Uterus (tissue), 4 donors: ENCODE results near the gene CARNS1. TPM values are rescaled to one million over a fixed set of nuclear protein-coding genes. Genes with fewer than 3 reads are reported as not detected.

Experiments used
- DNase-seq, 2 donors: peaks; one replicate each; pipeline ENCODE4 v3.0.0-alpha.2; 2019 to 2020
- H3K27ac ChIP-seq, 2 donors: fragments of 200-600 bp; sonication (generic); 1 replicate in 1 of 2; 2 replicates in 1 of 2; pipeline ENCODE4 v1.5.1; 2016 to 2018
- H3K27me3 ChIP-seq, 2 donors: fragments of 200-600 bp; sonication (generic); one replicate each; pipeline ENCODE4 v1.5.1; 2018 to 2019; ENCODE audit warnings: control low read depth in 1 of 2
- H3K36me3 ChIP-seq, 2 donors: fragments of 200-600 bp; sonication (generic); one replicate each; pipeline ENCODE4 v1.5.1; 2019; ENCODE audit warnings: control low read depth in 1 of 2
- H3K4me1 ChIP-seq, 2 donors: fragments of 200-600 bp; sonication (generic); one replicate each; pipeline ENCODE4 v1.5.1; 2018 to 2019; ENCODE audit warnings: control low read depth in 1 of 2
- H3K4me3 ChIP-seq, 2 donors: fragments of 200-600 bp; sonication (generic); 1 replicate in 1 of 2; 2 replicates in 1 of 2; pipeline ENCODE4 v1.5.1; 2018 to 2019; ENCODE audit warnings: mild to moderate bottlenecking in 1 of 2
- H3K9me3 ChIP-seq, 2 donors: fragments of 200-600 bp; sonication (generic); one replicate each; pipeline ENCODE4 v1.5.1; 2019; ENCODE audit warnings: control low read depth in 1 of 2
- CTCF ChIP-seq, 4 experiments: fragments of 200-600 bp in 2 of 4; fragments of 450-650 bp in 2 of 4; sonication (generic) in 2 of 4; IDR thresholded peaks; one replicate each; pipeline ENCODE4 v1.5.1; 2016 to 2019; ENCODE audit warnings: antibody characterized with exemption in 4 of 4, mild to moderate bottlenecking in 2 of 4, moderate library complexity in 1 of 4
- POLR2A ChIP-seq, 2 donors: fragments of 450-650 bp; IDR thresholded peaks; one replicate each; pipeline ENCODE4 v1.6.1; 2016; ENCODE audit warnings: antibody characterized with exemption in 2 of 2, mild to moderate bottlenecking in 1 of 2, moderate library complexity in 1 of 2
- intact Hi-C: fragments of 100-400 bp; cut with DNase I; formaldehyde crosslinking; loops from one replicate; pipeline ENCODE4 v1.15.1; 2023; ENCODE audit warnings: low total_unique reads
- total RNA-seq, 4 donors: library from RNA; depleted of rRNA in 3 of 4; stranded (reverse); fragments of >200 nt in 3 of 4; gene quantifications; one replicate each; pipeline versions ENCODE4 v1.1.0 to v1.2.4, GENCODE V29; 2014 to 2023
- donor health status: DM: yes; HTN: yes; CAD: no.

CARNS1 gene
- total RNA-seq, 4 donors from 2014 or later, result 0.76 to 3.3 TPM; not detected in 2

- TF ChIP-seq CTCF (IDR thresholded peaks at IDR 0.05) (no peak), POLR2A (IDR thresholded peaks at IDR 0.05) (no peak)
- no peaks in the 10 kb centered on the region for H3K4me1 ChIP-seq
- intact Hi-C loops, result no loop called here
- DNase-seq, result no peak
- no peaks in the 10 kb centered on the region for H3K27me3 ChIP-seq
- peak overlapping the region; percentile 82 to 86 for H3K27ac ChIP-seq
- no peaks in the 10 kb centered on the region for H3K9me3 ChIP-seq
- no peaks in the 10 kb centered on the region for H3K36me3 ChIP-seq
- peak overlapping the region; percentile 58 to 64 for H3K4me3 ChIP-seq
Observed at GRCh38 chr11:67429038-67429668, 13.7 kb downstream of the CARNS1 start.

- H3K36me3 ChIP-seq, result no peaks in the 10 kb centered on the region
- H3K4me3 ChIP-seq, result no peak overlapping the region
Observed at GRCh38 chr11:67429722-67430121, 14.2 kb downstream of the CARNS1 start.

GRCh38 chr11:67431346-67432249 is 16.1 kb downstream of the CARNS1 start:
- H3K4me3 ChIP-seq, result no peak overlapping the region
- H3K9me3 ChIP-seq, result no peaks in the 10 kb centered on the region
- H3K27ac ChIP-seq, result no peak overlapping the region
- intact Hi-C loops, result no loop called here
- H3K36me3 ChIP-seq, result no peaks in the 10 kb centered on the region
- no peak for TF ChIP-seq CTCF (IDR thresholded peaks at IDR 0.05)
- no peak for TF ChIP-seq POLR2A (IDR thresholded peaks at IDR 0.05)
- no peak for DNase-seq
- no peaks in the 10 kb centered on the region for H3K27me3 ChIP-seq
- H3K4me1 ChIP-seq, result peaks cover 0 to 4% of the 10 kb centered on the region in 2 donors

More at GRCh38 chr11:67429722-67430121, 14.2 kb downstream of the CARNS1 start:
- no peaks in the 10 kb centered on the region for H3K27me3 ChIP-seq
- no peak for DNase-seq
- H3K9me3 ChIP-seq, result no peaks in the 10 kb centered on the region
- no peak overlapping the region for H3K27ac ChIP-seq
- H3K4me1 ChIP-seq, result no peaks in the 10 kb centered on the region
- intact Hi-C loops, result no loop called here
- TF ChIP-seq POLR2A (IDR thresholded peaks at IDR 0.05) (no peak), CTCF (IDR thresholded peaks at IDR 0.05) (no peak)

GRCh38 chr11:67432655-67433349 is 17.3 kb downstream of the CARNS1 start:
- TF ChIP-seq POLR2A (IDR thresholded peaks at IDR 0.05) (no peak), CTCF (IDR thresholded peaks at IDR 0.05) (no peak)
- Histone ChIP-seq H3K27ac (no peak overlapping the region), H3K9me3 (no peaks in the 10 kb centered on the region), H3K4me3 (no peak overlapping the region), H3K4me1 (peaks cover 0 to 4% of the 10 kb centered on the region in 2 donors), H3K27me3 (no peaks in the 10 kb centered on the region), H3K36me3 (no peaks in the 10 kb centered on the region)
- DNase-seq, result no peak
- intact Hi-C loops, result no loop called here
